Posterior cingulate gyrus (tissue), 11 donors: Measurements from ENCODE around the gene MPDU1.
A peak's percentile ranks its signal among the peaks of the same experiment; 100 is the strongest.

ENCODE experiments used
- DNase-seq, 10 donors: peaks; one replicate each; pipeline versions ENCODE4 v3.0.0 to v3.0.0-alpha.2; 2020 to 2021; ENCODE audit warnings: mixed read lengths in 3 of 10
- intact Hi-C: fragments of 100-400 bp; cut with DNase I; formaldehyde crosslinking; loops from one replicate; pipeline ENCODE4 v1.15.1; 2023

Gene MPDU1

DNA sequence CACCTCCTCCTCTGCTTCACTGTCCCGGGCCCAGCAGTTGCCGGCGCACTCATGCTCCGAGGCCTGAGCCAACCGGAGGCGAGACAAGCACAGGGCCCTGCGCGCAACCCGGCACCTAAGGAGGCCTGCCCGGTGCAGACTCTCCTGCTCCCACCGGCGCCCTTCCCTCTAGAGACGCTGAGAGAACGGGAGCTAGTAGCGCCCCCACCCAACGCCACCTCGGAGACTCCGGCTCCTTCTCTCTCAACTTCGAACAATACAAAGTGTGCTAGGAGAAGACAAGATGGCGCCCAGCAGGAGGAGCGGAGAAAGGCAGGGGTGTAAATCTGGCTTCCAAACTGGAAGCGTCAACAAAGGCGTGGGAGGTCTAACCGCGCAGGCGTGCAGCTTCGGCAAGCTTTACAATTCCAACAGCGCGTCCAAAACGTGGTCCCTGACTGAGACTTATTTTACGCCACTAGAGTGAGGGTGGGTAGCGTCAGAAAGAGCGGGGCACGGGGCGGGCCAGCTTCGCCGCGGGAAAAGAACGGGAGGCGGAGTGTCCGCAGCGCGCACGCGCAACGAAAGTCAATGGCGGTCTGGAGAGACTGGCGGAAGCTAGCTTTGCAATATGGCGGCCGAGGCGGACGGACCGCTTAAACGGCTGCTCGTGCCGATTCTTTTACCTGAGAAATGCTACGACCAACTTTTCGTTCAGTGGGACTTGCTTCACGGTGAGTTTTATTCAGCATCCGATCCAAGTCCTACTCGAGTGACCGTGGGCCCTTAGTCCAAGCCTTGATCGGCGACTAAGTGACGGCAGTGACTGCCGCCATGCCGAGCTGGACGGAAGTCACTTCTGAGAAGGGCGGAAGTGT is at the start of gene MPDU1:
Gene MPDU1, plus strand, starts transcription at position 600 of the 857 bp plus-strand sequence. Its CDS starts 11 bp downstream, at position 611.
- intact Hi-C loops: loop anchor here (1.0 to 10.0 kb wide), 2 partner anchors 10 to 149 kb away; partner anchors contain the start of genes FGF11 and TMEM102
- DNase-seq: peak; percentile 93 to 99 (median 95)

DNA sequence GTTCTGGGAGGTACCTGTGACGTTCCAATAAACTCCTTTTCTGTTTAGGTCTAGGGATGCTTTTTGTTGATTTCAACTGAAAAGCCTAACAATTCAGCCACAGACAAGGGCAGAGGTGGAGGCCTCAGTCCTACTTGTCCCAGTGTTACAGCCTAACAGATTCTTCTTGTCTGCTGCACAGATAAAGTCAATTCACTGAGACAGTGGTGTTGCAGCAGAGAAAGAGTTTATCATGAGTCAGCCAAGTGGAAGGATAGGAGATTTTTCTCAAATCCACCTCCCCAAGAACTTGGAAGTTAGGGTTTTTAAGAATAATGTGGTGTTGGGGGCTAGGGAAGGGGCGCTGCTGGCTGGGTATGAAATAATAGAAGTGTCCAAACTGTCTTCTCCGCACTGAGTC is 45.6 kb upstream of the MPDU1 start:
- intact Hi-C loops: no loop called here
- no peak for DNase-seq

DNA sequence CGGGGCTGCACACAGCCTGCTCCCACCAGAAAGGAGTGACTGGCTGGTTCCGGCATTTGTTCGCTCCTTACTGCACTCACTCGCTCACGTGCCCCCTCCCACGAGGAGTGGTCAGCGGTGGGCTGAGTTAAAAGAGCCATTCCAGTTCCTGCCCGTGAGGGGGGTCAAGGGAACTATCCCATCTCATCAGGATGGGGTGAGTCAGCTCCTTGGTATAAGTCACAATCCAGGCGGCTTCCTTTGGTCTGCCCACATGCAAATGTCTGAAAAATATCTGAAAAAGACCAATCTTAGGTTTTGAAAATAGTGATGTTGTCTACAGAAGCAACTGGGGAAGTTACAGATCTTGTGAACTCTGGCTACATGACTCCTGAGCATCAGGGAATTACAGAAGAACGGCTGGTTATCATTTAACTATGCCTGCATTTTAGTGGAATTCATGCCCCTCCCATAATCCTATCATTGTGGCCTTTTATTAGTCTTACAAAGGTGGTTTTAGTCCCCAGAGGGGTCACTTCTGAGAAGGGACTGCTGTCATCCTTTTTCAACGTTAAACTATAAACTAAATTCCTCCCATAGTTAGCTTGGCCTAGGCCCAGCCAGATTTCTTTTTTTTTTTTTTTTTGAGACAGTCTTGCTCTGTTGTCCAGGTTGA is 44.6 kb upstream of the MPDU1 start:
- intact Hi-C loops: no loop called here
- no peak for DNase-seq

DNA sequence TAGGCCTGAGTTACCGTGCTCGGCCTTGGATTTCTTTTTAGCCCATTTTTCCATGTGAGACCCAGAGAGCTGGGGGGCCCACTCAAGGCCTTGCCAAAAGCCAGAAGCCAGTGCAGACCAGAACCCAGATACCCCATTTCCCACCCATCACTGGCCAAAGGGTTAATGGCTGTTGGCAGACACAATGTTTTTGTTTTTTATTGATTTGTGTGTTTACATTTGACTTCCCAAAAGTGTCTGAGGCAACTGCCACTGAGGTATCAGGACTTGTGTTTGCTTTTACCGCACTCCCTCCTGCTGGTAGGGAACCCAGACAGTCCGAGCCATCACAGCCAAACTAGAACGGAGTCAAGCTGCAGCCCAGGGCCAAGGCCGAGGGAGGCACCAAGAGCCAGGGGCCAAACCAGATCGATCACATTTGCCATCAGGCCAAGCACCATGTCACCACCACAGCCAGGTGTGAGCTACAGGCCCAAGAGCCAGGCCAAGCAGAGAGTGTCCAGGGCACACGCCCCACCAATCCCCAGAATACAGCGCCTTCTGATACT is 42.5 kb upstream of the MPDU1 start:
- DNase-seq: no peak
- intact Hi-C loops: no loop called here

DNA sequence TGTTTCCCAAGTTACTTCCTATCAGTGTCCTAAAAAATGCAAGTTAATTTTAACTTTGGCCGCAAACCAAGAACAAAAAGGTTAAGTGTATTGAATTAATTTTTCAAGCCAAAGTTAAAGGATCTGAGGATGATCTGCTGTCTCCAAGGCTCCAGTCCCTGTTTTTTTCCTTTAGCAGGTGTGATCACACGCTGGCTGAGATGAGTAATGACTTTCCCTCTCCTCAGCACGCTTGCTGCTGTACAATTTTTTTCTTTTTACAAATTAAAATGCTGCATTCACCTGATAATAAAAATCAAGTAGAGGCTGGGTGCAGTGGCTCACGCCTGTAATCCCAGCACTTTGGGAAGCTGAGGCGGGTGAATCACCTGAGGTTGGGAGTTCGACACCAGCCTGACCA is 38.7 kb upstream of the MPDU1 start:
- intact Hi-C loops: no loop called here
- DNase-seq: no peak

DNA sequence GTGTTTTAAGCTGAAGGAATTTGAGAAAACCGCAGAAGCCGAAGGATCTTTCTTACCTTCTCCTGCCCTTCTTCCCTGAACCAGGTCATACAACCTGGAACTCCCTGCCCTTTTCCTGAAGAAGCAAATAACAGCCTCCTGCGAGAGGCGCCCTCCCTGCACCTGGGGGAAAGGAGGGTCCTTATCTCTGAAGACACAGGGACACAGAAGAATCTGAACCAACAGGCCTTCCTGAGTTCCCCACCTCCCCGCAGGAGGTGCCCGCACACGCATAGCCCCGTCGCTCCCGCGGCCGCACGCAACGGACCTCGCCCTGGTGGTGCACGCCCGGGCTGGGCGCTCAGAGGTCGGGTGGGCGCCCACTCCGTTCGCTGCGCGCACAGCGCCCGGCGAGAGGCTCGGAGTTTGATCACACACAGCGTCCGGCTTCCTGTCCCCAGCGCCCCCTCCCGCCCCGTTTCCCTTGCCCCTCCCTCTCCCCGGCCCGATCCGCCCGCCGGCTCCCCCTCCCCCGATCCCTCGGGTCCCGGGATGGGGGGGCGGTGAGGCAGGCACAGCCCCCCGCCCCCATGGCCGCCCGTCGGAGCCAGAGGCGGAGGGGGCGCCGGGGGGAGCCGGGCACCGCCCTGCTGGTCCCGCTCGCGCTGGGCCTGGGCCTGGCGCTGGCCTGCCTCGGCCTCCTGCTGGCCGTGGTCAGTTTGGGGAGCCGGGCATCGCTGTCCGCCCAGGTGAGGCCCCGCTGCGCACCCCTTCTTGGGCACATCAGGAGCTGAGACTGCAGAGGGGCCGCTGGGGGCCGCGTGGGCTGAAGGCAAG is 34.9 kb upstream of the MPDU1 start, which contains the start of gene TNFSF12:
Gene TNFSF12, plus strand, starts transcription at position 474 of the 816 bp plus-strand sequence. Its CDS starts 96 bp downstream, at position 570.
- intact Hi-C loops: no loop called here
- peak in 9 of 10 donors; percentile 39 to 90 (median 61) for DNase-seq

DNA sequence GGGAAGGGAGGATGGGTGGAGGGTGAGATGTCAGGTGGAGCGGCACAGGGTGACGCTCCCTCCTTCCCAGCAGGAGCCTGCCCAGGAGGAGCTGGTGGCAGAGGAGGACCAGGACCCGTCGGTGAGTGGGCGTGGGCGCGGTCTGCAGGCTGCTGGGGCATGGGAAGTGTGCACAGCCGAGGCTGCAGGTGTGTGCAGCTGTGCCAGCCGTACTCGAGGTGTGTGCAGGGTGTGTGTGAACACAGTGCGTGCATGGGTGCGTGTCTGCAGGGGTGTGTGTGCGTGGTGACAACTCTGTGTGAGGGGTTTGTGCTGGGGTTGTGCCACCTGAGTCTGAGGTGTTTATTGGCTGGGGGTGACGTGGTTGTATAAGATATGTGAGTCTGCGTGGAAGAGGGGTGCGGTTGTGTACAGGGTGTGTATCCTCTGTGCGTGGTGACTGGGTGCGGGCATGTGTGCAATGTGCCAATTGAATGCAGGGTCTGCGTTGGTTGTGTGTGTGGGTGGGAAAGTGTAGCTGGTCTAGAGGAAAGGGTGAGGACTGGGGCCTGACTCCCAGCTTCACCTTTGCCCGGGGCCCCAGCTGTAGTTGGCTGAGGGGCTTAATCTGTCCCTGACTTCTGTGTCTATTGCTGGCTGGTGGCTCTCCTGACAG is 34.1 kb upstream of the MPDU1 start:
- intact Hi-C loops: no loop called here
- DNase-seq: peak in 4 of 10 donors; percentile 30 to 88 (median 56)

DNA sequence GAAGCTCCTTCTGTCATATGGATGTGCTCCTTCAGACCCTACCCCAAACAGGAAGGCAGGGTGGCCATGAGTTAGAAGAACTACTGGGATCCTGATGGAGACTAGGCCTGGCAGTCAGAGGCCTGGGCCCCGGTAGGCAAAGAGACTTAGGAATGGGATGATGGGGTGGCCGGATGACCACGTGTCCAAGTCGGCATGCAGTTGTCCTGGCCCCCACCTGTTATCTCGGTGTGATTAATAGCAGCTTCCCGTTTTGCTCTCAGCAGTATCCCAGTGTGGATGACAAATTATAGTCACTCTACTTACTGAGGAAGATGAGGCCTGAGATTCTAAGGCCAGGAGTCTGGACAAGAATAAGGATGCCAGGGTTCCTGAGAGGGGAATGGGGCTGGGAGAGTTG is 33.3 kb upstream of the MPDU1 start:
- intact Hi-C loops: no loop called here
- no peak for DNase-seq

DNA sequence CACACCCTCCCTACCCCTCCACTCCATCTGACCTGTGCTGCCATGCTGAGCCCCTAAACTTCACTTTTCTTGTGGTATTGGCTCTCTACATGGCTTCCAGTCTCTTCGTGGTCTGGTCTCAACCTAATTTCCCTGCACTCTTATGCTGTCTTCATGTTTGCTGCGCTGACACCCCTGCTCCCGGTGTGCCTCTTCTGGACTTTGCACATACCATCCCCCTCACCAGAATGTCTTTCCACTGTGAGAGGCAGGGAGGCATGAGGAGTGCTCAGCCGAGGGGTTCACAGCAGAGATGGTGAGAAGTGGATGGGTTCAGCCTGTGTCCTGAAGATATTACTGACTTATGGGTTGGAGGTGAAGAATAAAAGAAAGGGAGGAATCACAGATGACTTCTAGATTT is 32.3 kb upstream of the MPDU1 start:
- intact Hi-C loops: no loop called here
- no peak for DNase-seq

DNA sequence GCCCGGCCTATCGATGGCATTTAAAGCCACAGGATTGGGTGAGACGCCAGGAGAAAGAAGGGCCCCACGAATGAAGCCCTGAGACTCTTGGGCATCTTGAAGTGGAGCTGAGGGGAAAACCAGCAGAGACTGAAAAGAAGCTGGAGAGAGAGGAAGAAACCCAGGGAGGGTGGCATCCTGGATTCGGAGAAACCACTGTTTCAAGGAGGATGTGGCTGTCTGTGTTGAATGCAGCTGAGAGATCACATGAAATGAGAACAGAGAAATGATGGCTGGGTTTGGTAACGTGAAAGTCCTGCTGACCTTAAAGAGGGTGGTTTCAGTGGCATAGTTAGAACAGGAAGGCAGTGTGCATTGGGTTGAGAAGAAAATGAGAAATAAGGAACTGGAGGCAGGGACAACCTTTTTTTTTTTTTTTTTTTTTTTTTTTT is 31.0 kb upstream of the MPDU1 start:
- intact Hi-C loops: no loop called here
- DNase-seq: no peak

DNA sequence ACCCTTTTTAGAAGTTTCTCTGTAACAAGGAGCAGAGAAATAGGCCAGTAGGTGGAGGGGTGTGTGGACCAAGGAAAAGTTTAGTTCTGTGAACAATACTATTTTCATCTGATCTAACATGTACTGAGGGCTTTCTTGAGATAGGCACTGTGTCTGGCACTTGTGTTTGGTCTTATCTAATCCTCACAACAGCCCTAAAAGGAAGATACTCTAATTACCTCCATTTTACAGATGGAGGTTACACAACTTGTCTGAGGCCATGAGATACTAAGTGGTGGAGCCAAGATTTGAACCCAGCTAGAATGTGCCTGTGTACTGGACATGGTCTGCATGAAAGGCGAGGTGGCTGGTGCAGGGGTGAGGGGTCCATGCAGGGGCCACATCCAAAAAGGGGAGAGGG is 30.3 kb upstream of the MPDU1 start:
- intact Hi-C loops: no loop called here
- no peak for DNase-seq

DNA sequence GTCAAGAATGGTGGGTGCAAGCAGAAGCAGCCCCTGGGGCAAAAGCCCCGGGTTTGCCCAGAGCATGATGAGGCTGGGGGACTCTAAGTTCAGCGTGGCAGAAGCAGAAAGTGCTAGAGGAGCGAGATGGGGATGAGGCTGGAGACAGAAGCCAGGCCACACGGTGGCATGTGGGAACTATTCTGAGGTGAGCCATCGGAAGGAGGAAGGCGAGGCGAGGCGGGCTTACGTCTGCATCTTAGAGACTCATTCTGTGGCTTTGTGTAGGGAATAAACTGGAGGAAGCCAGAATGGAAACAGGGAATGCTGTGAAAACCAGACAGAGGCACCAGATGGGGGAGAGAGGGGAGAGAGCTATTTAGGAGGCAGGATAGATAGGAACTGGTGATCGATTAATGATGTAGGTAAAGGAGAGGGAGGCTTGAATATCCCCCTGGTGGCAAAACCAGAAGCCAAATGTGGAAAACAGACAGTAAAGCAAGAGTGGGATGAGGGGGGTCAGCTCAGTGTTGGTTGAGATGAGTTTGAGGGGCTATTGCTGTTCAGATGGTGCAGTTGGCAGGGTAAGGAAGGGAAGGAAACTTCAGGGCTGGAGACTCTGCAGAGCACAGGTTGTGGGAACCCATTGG is 28.2 kb upstream of the MPDU1 start:
- no peak for DNase-seq
- intact Hi-C loops: no loop called here

DNA sequence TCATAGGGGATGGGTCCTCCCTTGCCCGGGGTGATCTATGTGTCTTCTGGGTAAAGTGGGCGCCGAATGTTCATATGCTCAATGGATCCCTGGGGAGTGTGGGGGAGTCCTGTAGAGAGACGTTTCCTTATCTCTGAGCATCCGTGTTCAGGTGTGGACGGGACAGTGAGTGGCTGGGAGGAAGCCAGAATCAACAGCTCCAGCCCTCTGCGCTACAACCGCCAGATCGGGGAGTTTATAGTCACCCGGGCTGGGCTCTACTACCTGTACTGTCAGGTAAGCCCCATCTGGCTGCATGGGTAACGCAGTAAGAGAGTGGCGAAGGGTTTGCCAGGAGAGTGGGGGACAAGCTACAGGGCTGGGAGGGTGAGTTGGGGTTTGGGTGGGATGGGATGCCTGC is 27.0 kb upstream of the MPDU1 start:
- intact Hi-C loops: no loop called here
- no peak for DNase-seq

DNA sequence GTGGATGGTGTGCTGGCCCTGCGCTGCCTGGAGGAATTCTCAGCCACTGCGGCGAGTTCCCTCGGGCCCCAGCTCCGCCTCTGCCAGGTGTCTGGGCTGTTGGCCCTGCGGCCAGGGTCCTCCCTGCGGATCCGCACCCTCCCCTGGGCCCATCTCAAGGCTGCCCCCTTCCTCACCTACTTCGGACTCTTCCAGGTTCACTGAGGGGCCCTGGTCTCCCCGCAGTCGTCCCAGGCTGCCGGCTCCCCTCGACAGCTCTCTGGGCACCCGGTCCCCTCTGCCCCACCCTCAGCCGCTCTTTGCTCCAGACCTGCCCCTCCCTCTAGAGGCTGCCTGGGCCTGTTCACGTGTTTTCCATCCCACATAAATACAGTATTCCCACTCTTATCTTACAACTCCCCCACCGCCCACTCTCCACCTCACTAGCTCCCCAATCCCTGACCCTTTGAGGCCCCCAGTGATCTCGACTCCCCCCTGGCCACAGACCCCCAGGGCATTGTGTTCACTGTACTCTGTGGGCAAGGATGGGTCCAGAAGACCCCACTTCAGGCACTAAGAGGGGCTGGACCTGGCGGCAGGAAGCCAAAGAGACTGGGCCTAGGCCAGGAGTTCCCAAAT is 26.4 kb upstream of the MPDU1 start:
- DNase-seq: no peak
- intact Hi-C loops: no loop called here

DNA sequence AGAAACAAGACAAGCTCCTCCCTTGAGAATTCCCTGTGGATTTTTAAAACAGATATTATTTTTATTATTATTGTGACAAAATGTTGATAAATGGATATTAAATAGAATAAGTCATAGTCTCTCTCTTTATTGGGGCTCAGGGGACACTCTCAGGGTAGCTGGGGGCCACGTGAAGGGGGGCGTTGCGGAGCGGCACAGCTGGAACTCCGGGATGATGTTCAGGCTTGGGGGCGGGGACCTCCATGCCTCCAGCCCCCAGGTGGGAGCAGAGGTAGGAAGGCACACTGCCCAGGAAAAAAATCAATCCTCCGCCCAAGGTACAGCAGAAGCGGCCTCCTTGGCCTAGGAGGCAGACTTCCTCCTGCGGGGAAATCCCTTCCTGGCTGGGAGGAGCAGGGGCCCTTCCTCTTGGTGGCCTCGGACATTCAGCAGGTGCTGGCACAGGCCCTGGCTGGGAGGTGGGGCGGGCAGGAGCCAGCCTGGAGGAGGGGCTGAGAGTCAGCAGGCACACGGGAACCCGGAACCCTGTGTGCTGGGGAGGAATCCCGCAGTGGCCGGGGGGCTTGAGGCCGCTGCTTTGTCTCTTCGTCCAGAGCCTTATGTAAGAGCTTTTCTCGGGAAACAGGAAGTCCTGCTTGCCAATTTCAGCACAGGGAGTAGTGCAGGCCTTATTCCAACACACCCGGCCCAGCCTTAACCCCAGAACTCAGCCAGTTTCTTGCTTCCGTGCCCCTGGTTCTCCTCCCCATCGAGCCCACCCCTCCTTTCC is 25.7 kb upstream of the MPDU1 start:
- peak; percentile 44 to 96 (median 76) for DNase-seq

DNA sequence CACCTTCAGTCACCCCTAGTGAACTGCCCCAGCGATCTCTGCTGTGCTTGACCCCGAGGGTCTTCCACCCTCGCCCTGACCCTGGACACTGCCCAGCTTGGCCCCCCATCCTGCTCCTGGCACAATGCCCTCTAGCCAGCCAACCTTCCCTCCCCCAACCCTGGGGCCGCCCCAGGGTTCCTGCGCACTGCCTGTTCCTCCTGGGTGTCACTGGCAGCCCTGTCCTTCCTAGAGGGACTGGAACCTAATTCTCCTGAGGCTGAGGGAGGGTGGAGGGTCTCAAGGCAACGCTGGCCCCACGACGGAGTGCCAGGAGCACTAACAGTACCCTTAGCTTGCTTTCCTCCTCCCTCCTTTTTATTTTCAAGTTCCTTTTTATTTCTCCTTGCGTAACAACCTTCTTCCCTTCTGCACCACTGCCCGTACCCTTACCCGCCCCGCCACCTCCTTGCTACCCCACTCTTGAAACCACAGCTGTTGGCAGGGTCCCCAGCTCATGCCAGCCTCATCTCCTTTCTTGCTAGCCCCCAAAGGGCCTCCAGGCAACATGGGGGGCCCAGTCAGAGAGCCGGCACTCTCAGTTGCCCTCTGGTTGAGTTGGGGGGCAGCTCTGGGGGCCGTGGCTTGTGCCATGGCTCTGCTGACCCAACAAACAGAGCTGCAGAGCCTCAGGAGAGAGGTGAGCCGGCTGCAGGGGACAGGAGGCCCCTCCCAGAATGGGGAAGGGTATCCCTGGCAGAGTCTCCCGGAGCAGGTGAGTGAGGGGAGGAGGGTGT is 24.9 kb upstream of the MPDU1 start, which contains the start of gene TNFSF13:
Gene TNFSF13, plus strand, starts transcription at position 207 of the 776 bp plus-strand sequence. Its CDS starts 290 bp downstream, at position 497.
- intact Hi-C loops: no loop called here

More for the DNA sequence above, 25.7 kb upstream of the MPDU1 start:
- intact Hi-C loops: no loop called here

More for the DNA sequence above, 24.9 kb upstream of the MPDU1 start, which contains the start of gene TNFSF13:
- peak in 1 of 10 donors; percentile 61 for DNase-seq
